GM23248 (cell line): ENCODE data around the gene IL9R.

Experiments
- EZH2 ChIP-seq: fragments of 200-600 bp; sonication (generic); IDR thresholded peaks from 2 replicates; pipeline ENCODE4 v1.6.1; 2018; ENCODE audit warnings: antibody characterized with exemption, mild to moderate bottlenecking; ENCODE audit not compliant: insufficient read depth, poor library complexity, severe bottlenecking
- EZH2phosphoT487 ChIP-seq: fragments of 200-600 bp; sonication (generic); IDR thresholded peaks from 2 replicates; pipeline ENCODE4 v1.6.1; 2018; ENCODE audit warnings: antibody characterized with exemption, moderate library complexity, mild to moderate bottlenecking, low read depth; ENCODE audit not compliant: insufficient read depth

DNA sequence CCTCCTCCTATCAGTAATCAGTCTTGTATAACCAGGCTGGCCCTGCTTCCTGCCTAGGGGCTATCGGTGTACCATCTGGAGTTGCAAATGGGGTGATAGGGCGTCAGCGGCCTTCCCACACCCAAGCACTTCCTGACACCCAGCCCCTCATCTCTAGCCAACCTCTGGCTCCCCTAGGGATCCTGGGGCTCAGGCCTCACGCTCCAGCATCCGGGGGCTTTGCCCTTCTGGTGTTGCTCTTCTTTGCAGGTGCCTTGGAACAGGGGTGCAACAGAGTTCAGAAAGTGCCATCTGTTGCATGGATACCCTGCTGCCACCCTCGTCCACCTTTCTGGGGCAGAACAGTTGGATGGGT is 4.1 kb downstream of the IL9R start:
- TF ChIP-seq EZH2 (no peak), EZH2phosphoT487 (no peak)
